ENCODE data around the gene NRXN3.

NRXN3 gene

DNA sequence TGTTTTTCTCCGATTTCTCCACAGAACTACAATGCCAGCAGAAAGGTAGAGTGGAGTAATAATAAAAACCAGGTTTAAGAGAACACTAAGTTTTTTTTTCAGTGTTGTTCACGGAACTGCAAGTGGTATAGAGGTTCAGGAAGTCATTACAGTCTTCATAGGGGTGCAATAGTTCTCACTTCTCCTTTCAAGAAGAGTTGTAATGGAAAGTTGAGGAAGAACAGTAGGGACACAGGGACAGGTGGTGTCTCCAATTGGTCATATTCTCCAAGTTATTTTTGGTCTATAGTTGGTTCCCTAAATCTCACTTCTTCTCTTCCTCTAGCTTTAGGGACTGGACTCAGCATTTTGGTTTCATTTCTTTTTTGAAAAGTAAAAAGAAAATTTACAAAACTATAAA, 894.0 kb downstream of the NRXN3 start:
- Histone ChIP-seq H3K36me3 (ENCODE audit: insufficient read depth, low read length) (no peaks in the 10 kb centered on the region), H3K4me1 (ENCODE audit: control insufficient read depth, insufficient read depth, low read length) (no peaks in the 10 kb centered on the region), H3K9ac (ENCODE audit: low read depth, low read length) (no peak overlapping the region)

DNA sequence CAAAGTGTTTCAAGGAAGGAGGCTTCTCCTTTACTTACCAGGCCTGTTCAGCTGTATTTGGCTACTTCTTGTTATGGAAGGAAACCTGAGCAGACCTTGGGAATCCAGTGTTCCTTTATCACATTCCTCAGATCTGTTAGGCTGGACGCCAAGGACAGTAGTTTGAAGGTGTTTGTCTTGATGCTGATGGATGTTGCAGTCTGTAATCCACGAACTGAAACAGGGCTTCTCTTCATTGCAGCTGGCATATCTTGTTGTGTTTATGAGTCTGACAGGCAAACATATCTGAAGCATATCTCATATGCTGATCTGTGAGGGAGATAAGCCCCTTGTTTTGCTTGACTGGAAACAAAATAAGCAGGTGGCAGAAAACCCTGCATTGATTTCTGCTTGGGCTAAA, 904.3 kb downstream of the NRXN3 start:
- no peak overlapping the region for H3K4me2 ChIP-seq (ENCODE audit: low read length)
- no peaks in the 10 kb centered on the region for H3K9me3 ChIP-seq (replicated peaks; ENCODE audit: low read length)
- H3K9ac ChIP-seq (ENCODE audit: low read depth, low read length), result no peak overlapping the region
- H3K27me3 ChIP-seq (ENCODE audit: control insufficient read depth, insufficient read depth, low read length), result no peaks in the 10 kb centered on the region
- no peak overlapping the region for H3K4me3 ChIP-seq (ENCODE audit: low read length)
- H3K36me3 ChIP-seq (ENCODE audit: insufficient read depth, low read length), result no peaks in the 10 kb centered on the region
- H3K4me1 ChIP-seq (ENCODE audit: control insufficient read depth, insufficient read depth, low read length), result no peaks in the 10 kb centered on the region

More for the DNA sequence above, 894.0 kb downstream of the NRXN3 start:
- Histone ChIP-seq H3K4me3 (ENCODE audit: low read length) (no peak overlapping the region), H3K4me2 (ENCODE audit: low read length) (no peak overlapping the region), H3K9me3 (replicated peaks; ENCODE audit: low read length) (no peaks in the 10 kb centered on the region), H3K27me3 (ENCODE audit: control insufficient read depth, insufficient read depth, low read length) (no peaks in the 10 kb centered on the region)

DNA sequence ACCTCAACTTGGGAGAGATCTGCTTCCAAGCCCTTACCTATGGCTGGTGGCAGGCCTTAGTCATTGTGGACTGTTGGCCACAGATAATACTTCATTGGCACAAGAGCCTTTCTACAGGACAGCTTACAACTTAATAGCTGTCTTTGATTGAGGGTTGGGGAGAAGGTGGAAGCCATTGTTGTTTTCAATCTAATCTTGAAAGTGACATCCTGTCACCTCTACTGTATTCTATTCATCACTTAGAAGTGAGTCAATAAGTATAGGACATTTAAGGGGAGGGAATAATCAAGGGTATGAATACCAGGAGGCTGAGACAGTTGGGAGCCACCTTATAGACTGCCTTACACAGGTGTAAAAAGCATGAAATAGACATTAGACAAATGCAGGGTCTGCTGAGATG, 906.3 kb downstream of the NRXN3 start:
- no peaks in the 10 kb centered on the region for H3K4me1 ChIP-seq (ENCODE audit: control insufficient read depth, insufficient read depth, low read length)
- H3K27me3 ChIP-seq (ENCODE audit: control insufficient read depth, insufficient read depth, low read length), result no peaks in the 10 kb centered on the region
- H3K4me2 ChIP-seq (ENCODE audit: low read length), result no peak overlapping the region
- no peaks in the 10 kb centered on the region for H3K9me3 ChIP-seq (replicated peaks; ENCODE audit: low read length)
- H3K36me3 ChIP-seq (ENCODE audit: insufficient read depth, low read length), result no peaks in the 10 kb centered on the region
- H3K4me3 ChIP-seq (ENCODE audit: low read length), result no peak overlapping the region
- no peak overlapping the region for H3K9ac ChIP-seq (ENCODE audit: low read depth, low read length)

DNA sequence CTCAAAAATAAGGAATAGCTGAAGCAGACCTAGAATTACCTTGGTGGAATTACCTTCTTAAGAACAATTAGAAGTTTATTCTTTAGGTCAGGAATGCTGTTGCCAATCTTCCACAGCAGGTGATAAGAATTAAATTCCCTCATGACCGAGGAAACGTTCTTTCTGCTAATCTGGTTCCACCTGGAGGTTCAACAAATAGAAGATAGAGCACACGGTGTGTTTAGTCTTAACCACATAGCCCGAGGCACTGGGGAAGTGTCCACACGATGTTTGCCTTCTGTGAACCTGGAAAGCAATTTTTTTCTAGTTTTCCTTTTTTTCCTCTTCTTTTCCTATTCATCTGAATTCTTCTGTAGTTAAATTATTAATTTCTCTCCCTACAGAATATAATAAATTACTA, 906.9 kb downstream of the NRXN3 start:
- Histone ChIP-seq H3K9me3 (replicated peaks; ENCODE audit: low read length) (no peaks in the 10 kb centered on the region), H3K4me1 (ENCODE audit: control insufficient read depth, insufficient read depth, low read length) (no peaks in the 10 kb centered on the region), H3K9ac (ENCODE audit: low read depth, low read length) (no peak overlapping the region), H3K36me3 (ENCODE audit: insufficient read depth, low read length) (no peaks in the 10 kb centered on the region), H3K27me3 (ENCODE audit: control insufficient read depth, insufficient read depth, low read length) (no peaks in the 10 kb centered on the region), H3K4me3 (ENCODE audit: low read length) (no peak overlapping the region), H3K4me2 (ENCODE audit: low read length) (no peak overlapping the region)

DNA sequence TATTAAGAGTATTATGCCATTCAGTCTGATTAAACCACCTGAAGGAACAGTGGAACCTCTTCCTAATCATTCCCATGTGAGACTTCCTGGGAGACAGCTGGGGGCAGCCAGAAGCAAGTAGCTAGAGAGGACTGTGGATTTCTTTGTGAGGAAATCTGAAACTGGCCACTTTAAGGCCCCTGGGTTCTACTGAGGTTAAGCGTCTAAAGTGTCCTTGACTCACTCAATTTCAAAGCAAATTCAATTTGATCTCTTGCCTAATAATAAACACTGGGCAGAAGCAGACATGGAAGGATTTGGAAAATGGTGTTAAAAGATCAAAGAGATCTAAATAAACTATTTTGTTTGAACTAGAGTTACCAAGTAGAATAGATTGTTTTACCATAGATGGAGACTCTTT, 909.9 kb downstream of the NRXN3 start:
- Histone ChIP-seq H3K36me3 (ENCODE audit: insufficient read depth, low read length) (no peaks in the 10 kb centered on the region), H3K4me3 (ENCODE audit: low read length) (no peak overlapping the region), H3K4me1 (ENCODE audit: control insufficient read depth, insufficient read depth, low read length) (no peaks in the 10 kb centered on the region), H3K4me2 (ENCODE audit: low read length) (no peak overlapping the region), H3K9ac (ENCODE audit: low read depth, low read length) (no peak overlapping the region), H3K27me3 (ENCODE audit: control insufficient read depth, insufficient read depth, low read length) (no peaks in the 10 kb centered on the region), H3K9me3 (replicated peaks; ENCODE audit: low read length) (no peaks in the 10 kb centered on the region)

DNA sequence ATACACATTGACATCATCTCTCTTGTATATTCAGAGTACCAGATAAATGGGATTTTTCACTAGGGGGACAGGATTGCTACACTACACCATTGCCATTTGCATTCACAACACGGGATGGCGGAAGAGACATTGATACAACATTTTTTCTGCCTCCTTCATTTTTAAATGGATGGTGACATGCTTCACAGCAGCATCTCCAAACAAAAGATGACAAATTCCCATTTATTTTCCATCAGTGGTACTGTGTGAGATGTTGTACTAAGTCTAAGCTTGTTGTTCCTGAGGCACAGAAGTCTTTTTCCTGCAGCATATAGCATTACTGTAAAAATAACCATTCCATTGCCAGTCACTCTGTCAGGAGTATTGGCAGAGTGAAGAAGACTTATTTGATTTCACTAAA, 912.7 kb downstream of the NRXN3 start:
- no peak overlapping the region for H3K4me3 ChIP-seq (ENCODE audit: low read length)
- H3K4me2 ChIP-seq (ENCODE audit: low read length), result no peak overlapping the region
- H3K9ac ChIP-seq (ENCODE audit: low read depth, low read length), result no peak overlapping the region

DNA sequence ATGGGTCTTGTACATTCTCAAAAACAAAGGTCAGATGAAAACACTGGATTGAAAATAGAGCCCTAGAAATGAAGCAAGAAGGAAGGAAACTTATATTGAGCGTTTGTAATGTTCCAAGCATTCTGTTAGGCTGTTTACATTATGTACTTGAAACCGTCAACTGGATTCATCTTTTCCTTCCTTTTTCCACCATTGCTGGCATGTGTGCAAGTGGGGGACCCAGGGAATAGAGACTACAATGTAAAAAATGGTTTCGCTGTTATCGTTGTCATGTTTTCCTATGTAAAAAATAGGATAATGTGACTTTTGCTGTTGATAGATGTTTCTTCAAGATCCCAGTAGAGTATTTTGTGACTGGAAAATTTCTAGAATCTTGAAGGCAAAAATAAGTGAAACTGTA, 913.2 kb downstream of the NRXN3 start:
- Histone ChIP-seq H3K36me3 (ENCODE audit: insufficient read depth, low read length) (no peaks in the 10 kb centered on the region), H3K4me1 (ENCODE audit: control insufficient read depth, insufficient read depth, low read length) (no peaks in the 10 kb centered on the region), H3K9me3 (replicated peaks; ENCODE audit: low read length) (no peaks in the 10 kb centered on the region), H3K9ac (ENCODE audit: low read depth, low read length) (no peak overlapping the region), H3K27me3 (ENCODE audit: control insufficient read depth, insufficient read depth, low read length) (no peaks in the 10 kb centered on the region), H3K4me3 (ENCODE audit: low read length) (no peak overlapping the region), H3K4me2 (ENCODE audit: low read length) (no peak overlapping the region)

More for the DNA sequence above, 912.7 kb downstream of the NRXN3 start:
- no peaks in the 10 kb centered on the region for H3K36me3 ChIP-seq (ENCODE audit: insufficient read depth, low read length)
- H3K27me3 ChIP-seq (ENCODE audit: control insufficient read depth, insufficient read depth, low read length), result no peaks in the 10 kb centered on the region
- no peaks in the 10 kb centered on the region for H3K4me1 ChIP-seq (ENCODE audit: control insufficient read depth, insufficient read depth, low read length)
- H3K9me3 ChIP-seq (replicated peaks; ENCODE audit: low read length), result no peaks in the 10 kb centered on the region

DNA sequence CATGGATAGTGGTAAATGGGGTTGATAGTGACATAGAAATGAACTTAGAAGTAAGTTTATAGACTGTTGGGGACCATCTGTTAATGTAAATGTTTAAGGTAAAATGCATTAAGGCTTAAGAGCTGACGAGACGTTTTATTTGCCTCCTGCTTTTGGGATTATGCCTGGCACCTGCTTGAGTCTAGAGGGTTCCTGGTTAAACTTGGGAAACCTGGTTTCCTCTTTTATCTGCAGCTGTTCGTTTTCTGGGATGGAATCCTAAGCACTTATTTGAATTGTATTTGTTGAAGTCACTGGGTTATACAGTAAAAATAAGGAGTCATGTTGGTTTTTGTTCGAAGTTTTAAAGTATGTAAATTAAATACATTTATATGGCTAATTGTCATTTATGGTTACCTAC, 914.7 kb downstream of the NRXN3 start:
- no peaks in the 10 kb centered on the region for H3K9me3 ChIP-seq (replicated peaks; ENCODE audit: low read length)
- H3K36me3 ChIP-seq (ENCODE audit: insufficient read depth, low read length), result no peaks in the 10 kb centered on the region
- no peak overlapping the region for H3K4me3 ChIP-seq (ENCODE audit: low read length)
- no peaks in the 10 kb centered on the region for H3K4me1 ChIP-seq (ENCODE audit: control insufficient read depth, insufficient read depth, low read length)
- no peak overlapping the region for H3K4me2 ChIP-seq (ENCODE audit: low read length)
- H3K27me3 ChIP-seq (ENCODE audit: control insufficient read depth, insufficient read depth, low read length), result no peaks in the 10 kb centered on the region
- no peak overlapping the region for H3K9ac ChIP-seq (ENCODE audit: low read depth, low read length)

DNA sequence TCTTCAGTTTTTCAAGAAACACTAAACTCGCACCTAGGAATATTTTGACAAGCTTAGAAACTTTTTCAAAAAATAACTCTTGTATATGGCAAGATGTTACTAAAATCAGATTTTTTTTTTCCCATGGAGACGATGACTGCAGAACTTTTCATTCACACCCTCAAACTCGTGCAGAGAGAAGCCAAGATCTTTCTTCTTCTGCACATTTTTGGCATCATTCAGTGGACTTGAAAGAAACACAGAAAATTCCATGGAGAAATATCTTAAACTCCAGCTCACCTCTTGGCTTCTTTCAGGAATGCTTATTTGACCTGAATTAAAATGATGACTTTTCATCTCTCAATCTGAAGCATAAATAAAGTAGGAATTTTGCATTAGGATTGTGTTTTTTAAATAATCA, 919.4 kb downstream of the NRXN3 start:
- no peak overlapping the region for H3K4me3 ChIP-seq (ENCODE audit: low read length)
- no peak overlapping the region for H3K4me2 ChIP-seq (ENCODE audit: low read length)
- H3K9ac ChIP-seq (ENCODE audit: low read depth, low read length), result no peak overlapping the region
- H3K27me3 ChIP-seq (ENCODE audit: control insufficient read depth, insufficient read depth, low read length), result no peaks in the 10 kb centered on the region
- H3K36me3 ChIP-seq (ENCODE audit: insufficient read depth, low read length), result no peaks in the 10 kb centered on the region
- no peaks in the 10 kb centered on the region for H3K4me1 ChIP-seq (ENCODE audit: control insufficient read depth, insufficient read depth, low read length)
- H3K9me3 ChIP-seq (replicated peaks; ENCODE audit: low read length), result no peaks in the 10 kb centered on the region

DNA sequence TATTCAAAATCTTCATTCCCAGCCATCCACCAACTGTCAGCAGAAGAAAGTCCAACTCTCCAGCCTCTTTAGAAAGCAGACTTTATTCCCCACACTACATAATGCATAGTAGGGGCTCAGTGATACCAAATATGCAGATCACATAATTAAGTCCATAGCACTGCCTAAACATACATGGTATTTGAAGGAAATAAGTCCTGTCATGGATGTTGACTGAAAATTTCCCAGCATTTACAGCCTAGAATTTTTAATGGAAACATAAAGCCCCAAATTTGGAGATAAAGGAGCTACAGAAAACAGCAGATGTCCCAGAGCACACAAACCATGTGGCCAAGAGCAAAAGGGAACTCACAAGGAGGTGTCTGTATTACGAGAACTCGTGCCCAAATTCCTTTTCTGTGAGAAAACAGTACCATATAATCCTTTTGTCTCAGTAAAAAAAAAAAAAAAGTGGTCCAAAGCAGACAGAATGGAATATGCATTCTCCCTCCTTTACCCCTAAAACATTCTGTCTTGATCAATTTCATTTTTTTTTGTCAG, 920.5 kb downstream of the NRXN3 start:
- no peaks in the 10 kb centered on the region for H3K36me3 ChIP-seq (ENCODE audit: insufficient read depth, low read length)
- H3K27me3 ChIP-seq (ENCODE audit: control insufficient read depth, insufficient read depth, low read length), result no peaks in the 10 kb centered on the region
- no peak overlapping the region for H3K9ac ChIP-seq (ENCODE audit: low read depth, low read length)
- H3K4me1 ChIP-seq (ENCODE audit: control insufficient read depth, insufficient read depth, low read length), result no peaks in the 10 kb centered on the region
- H3K4me3 ChIP-seq (ENCODE audit: low read length), result no peak overlapping the region
- no peaks in the 10 kb centered on the region for H3K9me3 ChIP-seq (replicated peaks; ENCODE audit: low read length)
- no peak overlapping the region for H3K4me2 ChIP-seq (ENCODE audit: low read length)

DNA sequence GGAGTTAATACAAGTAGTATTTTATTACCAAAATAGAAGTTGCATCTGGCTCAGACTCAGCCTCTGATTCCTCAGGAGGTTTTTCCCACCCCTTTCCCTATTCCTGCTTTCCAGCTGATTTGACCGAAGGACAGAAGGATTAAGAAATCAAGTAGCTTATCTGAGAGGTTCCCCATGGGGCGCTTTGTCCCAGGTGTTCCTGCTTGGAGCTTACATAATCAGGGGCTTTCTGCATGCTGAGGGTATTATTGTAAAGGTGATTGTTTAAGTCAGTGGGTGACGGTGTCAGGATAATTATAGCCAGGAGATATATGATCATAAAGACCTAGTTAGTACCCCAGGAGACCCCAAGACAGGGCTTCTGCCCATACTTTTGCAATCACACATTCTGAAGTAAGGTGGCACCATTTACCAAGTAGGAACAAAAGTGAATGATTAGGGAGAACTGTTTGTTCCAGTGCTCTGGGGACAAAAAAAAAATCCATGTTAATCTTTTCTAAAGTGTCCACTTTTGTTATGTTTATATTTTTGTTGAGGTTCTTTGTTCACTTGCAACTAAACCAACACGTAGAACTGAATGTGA, 921.3 kb downstream of the NRXN3 start:
- no peaks in the 10 kb centered on the region for H3K4me1 ChIP-seq (ENCODE audit: control insufficient read depth, insufficient read depth, low read length)
- H3K9ac ChIP-seq (ENCODE audit: low read depth, low read length), result no peak overlapping the region
- no peak overlapping the region for H3K4me2 ChIP-seq (ENCODE audit: low read length)
- no peaks in the 10 kb centered on the region for H3K27me3 ChIP-seq (ENCODE audit: control insufficient read depth, insufficient read depth, low read length)
- no peaks in the 10 kb centered on the region for H3K9me3 ChIP-seq (replicated peaks; ENCODE audit: low read length)
- no peak overlapping the region for H3K4me3 ChIP-seq (ENCODE audit: low read length)
- no peaks in the 10 kb centered on the region for H3K36me3 ChIP-seq (ENCODE audit: insufficient read depth, low read length)

DNA sequence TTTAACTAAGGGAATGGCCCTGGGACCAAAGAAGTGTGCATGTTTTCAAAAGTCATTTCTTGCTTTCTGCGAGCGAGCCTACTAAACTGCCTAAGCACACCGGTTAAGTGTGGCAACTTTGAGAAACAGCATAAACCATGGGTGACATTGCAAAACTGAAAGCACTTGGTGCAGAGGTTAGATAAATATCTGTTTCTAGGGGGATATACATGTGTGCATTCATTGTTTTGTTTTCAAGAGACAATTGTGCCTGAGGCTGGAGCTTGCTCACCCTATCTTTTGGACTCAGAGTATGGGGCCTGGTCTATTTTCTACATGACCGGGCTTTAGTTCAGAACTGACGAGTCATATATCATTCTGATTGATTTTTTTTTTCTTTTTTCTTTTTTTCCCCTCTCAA, 923.4 kb downstream of the NRXN3 start:
- Histone ChIP-seq H3K9me3 (replicated peaks; ENCODE audit: low read length) (no peaks in the 10 kb centered on the region), H3K27me3 (ENCODE audit: control insufficient read depth, insufficient read depth, low read length) (no peaks in the 10 kb centered on the region), H3K4me2 (ENCODE audit: low read length) (no peak overlapping the region), H3K4me3 (ENCODE audit: low read length) (no peak overlapping the region), H3K4me1 (ENCODE audit: control insufficient read depth, insufficient read depth, low read length) (no peaks in the 10 kb centered on the region), H3K36me3 (ENCODE audit: insufficient read depth, low read length) (no peaks in the 10 kb centered on the region), H3K9ac (ENCODE audit: low read depth, low read length) (no peak overlapping the region)
